Dendritic cell treated with granulocyte-macrophage colony-stimulating factor and Interleukin-4, amounts not matched to agents 40 ng/mL and 50 ng/mL, for 4 days (primary cell): Measurements from ENCODE around the gene RNF138.
"Not testable (repeated sequence)": the region's sequence is repeated elsewhere in the genome, so short reads cannot be mapped to it uniquely, and the experiment has no call there.

Experiments
- H3K27ac Mint-ChIP-seq: one replicate; pipeline ENCODE4 v1.8.0; 2022; ENCODE audit warnings: mild to moderate bottlenecking, mixed read lengths
- H3K27me3 Mint-ChIP-seq: one replicate; pipeline ENCODE4 v1.8.0; 2022; ENCODE audit warnings: mild to moderate bottlenecking, mixed read lengths
- H3K36me3 Mint-ChIP-seq: one replicate; pipeline ENCODE4 v1.8.0; 2022; ENCODE audit warnings: low read depth, mixed read lengths
- H3K4me1 Mint-ChIP-seq: one replicate; pipeline ENCODE4 v1.8.0; 2022; ENCODE audit warnings: low read depth, mixed read lengths
- H3K4me3 Mint-ChIP-seq: one replicate; pipeline ENCODE4 v1.8.0; 2022; ENCODE audit warnings: mild to moderate bottlenecking, moderate library complexity, mixed read lengths
- H3K9me3 Mint-ChIP-seq: one replicate; pipeline ENCODE4 v1.8.0; 2022; ENCODE audit warnings: mixed read lengths
- intact Hi-C: fragments of 100-400 bp; cut with micrococcal nuclease; formaldehyde crosslinking; loops from one replicate; pipeline ENCODE4 v1.15.0; 2022

The RNF138 gene

DNA sequence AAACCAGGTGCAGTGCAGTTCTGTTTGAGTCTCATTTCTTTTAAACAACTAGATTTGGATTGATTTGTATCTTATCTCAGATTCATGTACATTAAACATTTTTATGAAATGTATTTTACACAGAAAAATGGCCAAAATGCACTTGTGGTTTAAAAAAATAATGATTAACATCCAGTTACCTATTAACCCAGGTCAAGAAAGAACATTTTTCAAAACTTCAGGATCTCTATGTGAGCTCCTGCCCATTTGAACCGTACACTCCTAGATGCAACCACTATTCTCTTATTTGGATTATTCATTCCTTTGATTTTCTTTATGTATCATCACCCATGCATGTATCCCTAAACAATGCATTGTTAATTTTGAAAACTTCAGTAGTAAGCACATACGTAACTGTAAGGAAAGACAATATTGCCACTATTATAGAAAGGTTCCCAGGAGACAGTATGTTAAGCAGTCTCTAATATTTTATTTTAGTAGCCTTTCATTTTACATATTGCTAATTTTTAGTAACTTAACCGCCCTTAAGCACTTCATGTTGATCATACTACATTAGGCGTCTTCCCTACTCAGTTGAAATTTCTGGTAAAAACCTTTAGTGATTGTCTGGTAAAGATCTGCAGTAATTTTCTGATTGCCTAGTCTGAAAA, 22.7 kb downstream of the RNF138 start:
- no peaks in the 10 kb centered on the region for H3K9me3 Mint-ChIP-seq
- no peak overlapping the region for H3K4me3 Mint-ChIP-seq
- H3K4me1 Mint-ChIP-seq: peaks cover 14% of the 10 kb centered on the region
- intact Hi-C loops: no loop called here
- H3K36me3 Mint-ChIP-seq: peaks cover 72% of the 10 kb centered on the region
- no peaks in the 10 kb centered on the region for H3K27me3 Mint-ChIP-seq
- no peak overlapping the region for H3K27ac Mint-ChIP-seq

DNA sequence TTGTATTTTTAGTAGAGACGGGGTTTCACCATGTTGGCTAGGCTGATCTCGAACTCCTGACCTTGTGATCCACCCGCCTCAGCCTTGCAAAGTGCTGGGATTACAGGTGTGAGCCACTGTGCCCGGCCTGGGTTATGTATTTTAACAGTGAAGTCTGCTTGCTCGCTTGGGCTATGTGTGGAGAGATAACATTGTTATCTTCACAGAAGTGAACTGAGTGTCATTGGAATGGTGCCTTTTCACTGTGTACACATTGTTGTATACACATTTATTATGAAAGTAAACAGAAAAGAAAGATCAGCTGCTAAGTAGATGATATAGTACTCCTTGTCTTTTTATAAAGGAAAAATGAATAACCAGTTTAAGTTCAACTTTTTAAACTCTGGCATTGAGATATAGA, 30.4 kb downstream of the RNF138 start:
- peaks cover 73% of the 10 kb centered on the region for H3K36me3 Mint-ChIP-seq
- intact Hi-C loops: loop anchor here (10.0 kb wide), 1 partner anchor 257 kb away; no protein-coding TSS in a partner anchor
- H3K9me3 Mint-ChIP-seq: no peaks in the 10 kb centered on the region
- H3K4me3 Mint-ChIP-seq: no peak overlapping the region
- H3K27ac Mint-ChIP-seq: no peak overlapping the region
- H3K27me3 Mint-ChIP-seq: no peaks in the 10 kb centered on the region
- no peaks in the 10 kb centered on the region for H3K4me1 Mint-ChIP-seq

DNA sequence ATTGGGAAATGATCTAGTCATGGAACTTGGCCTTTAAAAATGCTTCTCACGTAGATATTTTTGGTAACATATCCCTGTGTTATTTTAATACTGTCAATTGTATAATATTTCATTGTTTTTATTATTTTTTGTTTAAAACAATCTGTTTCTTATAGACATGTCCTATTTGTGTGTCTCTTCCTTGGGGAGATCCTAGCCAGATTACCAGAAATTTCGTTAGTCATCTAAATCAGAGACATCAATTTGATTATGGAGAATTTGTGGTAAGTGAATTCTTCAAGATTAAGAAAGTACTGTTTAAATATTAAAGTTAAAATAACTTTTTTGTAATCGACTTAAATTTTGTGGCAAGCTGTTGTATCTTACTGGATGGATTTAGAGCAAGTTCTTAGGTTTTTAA, 34.9 kb downstream of the RNF138 start:
- H3K9me3 Mint-ChIP-seq: no peaks in the 10 kb centered on the region
- intact Hi-C loops: loop anchor here (10.0 kb wide), 1 partner anchor 262 kb away; no protein-coding TSS in a partner anchor
- H3K27ac Mint-ChIP-seq: no peak overlapping the region

DNA sequence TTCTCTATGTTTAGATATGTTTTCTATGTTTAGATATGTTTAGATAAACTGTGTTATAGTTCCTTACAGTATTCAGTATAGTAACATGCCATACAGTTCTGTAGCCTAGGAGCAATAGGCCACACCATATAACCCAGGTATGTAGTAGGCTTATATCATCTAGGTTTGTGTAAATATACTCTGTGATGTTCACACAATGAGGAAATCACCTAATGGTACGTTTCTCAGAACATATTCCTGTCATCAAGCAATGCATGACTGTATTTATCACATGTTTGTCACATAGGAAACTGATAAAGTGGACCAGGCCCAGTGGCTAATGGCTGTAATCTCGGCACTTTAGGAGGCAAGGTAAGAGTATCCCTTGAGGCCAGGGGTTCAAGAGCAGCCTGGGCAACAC, 44.0 kb downstream of the RNF138 start:
- Mint-ChIP-seq H3K27me3 (no peaks in the 10 kb centered on the region), H3K4me1 (no peaks in the 10 kb centered on the region), H3K36me3 (peaks cover 13% of the 10 kb centered on the region), H3K9me3 (no peaks in the 10 kb centered on the region), H3K27ac (no peak overlapping the region), H3K4me3 (no peak overlapping the region)
- intact Hi-C loops: no loop called here

More for the DNA sequence above, 34.9 kb downstream of the RNF138 start:
- H3K27me3 Mint-ChIP-seq: no peaks in the 10 kb centered on the region
- no peak overlapping the region for H3K4me3 Mint-ChIP-seq
- H3K4me1 Mint-ChIP-seq: no peaks in the 10 kb centered on the region
- peaks cover 56% of the 10 kb centered on the region for H3K36me3 Mint-ChIP-seq

DNA sequence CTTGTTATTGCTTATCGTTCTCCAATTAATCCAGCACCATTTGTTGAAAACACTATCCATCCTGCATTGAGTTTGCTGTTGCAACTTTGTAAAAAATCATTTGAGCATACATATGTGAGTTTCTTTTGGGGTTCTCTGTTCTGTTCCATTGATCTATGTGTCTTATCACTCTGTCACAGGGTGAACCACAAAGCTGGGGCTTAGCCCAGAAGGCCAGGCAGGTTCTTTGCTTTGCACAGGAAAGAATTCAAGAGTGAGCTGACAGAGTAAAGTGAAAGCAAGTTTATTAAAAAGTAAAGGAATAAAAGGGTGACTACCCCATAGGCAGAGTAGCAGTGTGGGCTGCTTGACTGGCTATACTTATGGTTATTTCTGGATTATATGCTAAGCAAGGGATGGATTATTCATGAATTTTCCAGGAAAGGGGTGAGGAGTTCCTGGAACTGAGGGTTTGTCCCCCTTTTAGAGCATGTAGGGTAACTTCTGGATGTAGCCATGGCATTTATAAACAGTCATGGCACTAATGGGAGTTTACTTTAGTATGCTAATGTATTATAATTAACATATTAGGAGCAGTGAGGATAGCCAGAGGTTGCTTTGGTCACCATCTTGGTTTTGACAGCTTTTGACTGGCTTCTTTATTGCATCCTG, 46.8 kb downstream of the RNF138 start:
- Mint-ChIP-seq H3K36me3 (no peaks in the 10 kb centered on the region), H3K4me3 (no peak overlapping the region), H3K4me1 (no peaks in the 10 kb centered on the region), H3K27me3 (no peaks in the 10 kb centered on the region), H3K9me3 (no peaks in the 10 kb centered on the region), H3K27ac (no peak overlapping the region)
- intact Hi-C loops: no loop called here

DNA sequence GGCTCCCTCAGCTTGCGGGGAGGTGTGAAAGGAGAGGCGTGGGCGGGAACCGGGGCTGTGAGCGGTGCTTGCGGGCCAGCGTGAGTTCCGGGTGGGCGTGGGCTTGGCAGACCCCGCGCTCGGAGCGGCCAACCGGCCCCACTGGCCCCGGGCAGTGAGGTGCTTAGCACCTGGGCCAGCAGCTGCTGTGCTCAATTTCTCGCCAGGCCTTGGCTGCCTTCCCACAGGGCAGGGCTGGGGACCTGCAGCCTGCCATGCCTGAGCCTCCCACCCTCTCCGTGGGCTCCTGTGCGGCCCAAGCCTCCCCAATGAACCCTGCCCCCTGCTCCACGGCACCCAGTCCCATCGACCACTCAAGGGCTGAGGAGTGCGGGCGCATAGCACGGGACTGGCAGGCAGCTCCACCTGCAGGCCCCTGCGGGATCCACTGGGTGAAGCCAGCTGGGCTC, 48.2 kb downstream of the RNF138 start:
- Mint-ChIP-seq H3K36me3 (no peaks in the 10 kb centered on the region), H3K4me1 (no peaks in the 10 kb centered on the region), H3K27me3 (no peaks in the 10 kb centered on the region), H3K9me3 (no peaks in the 10 kb centered on the region), H3K27ac (no peak overlapping the region), H3K4me3 (no peak overlapping the region)
- intact Hi-C loops: no loop called here

DNA sequence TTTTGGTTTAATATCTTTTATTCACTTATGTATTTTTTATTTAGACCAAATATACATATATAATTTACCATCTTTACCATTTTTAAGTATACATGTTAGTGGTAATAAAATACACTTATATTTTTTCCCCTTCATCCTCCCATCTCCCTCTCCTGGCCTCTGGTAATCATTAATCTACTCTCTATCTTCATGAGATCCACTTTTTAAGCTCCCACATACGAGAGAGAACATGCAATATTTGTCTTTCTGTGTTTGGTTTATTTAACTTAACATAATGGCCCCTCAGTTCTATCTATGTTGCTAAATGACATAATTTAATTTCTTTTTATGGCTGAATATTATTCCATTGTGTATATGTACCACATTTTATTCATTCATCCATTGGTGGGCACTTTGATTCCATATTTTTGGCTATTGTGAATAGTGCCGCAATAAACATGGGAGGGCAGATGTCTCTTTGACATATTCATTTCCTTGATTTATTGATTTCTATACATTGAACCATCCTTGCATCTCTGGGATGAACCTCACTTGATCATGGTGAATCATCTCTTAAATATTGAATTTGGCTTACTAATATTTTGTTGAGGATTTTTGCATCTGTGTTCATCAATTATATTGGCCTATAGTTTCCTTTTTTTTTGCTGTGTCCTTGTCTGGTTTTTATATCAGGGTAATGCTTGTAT, 56.7 kb downstream of the RNF138 start:
- Mint-ChIP-seq H3K36me3 (no peaks in the 10 kb centered on the region), H3K27me3 (no peaks in the 10 kb centered on the region), H3K4me3 (no peak overlapping the region), H3K4me1 (no peaks in the 10 kb centered on the region), H3K9me3 (peaks cover 12% of the 10 kb centered on the region), H3K27ac (no peak overlapping the region)
- intact Hi-C loops: no loop called here

DNA sequence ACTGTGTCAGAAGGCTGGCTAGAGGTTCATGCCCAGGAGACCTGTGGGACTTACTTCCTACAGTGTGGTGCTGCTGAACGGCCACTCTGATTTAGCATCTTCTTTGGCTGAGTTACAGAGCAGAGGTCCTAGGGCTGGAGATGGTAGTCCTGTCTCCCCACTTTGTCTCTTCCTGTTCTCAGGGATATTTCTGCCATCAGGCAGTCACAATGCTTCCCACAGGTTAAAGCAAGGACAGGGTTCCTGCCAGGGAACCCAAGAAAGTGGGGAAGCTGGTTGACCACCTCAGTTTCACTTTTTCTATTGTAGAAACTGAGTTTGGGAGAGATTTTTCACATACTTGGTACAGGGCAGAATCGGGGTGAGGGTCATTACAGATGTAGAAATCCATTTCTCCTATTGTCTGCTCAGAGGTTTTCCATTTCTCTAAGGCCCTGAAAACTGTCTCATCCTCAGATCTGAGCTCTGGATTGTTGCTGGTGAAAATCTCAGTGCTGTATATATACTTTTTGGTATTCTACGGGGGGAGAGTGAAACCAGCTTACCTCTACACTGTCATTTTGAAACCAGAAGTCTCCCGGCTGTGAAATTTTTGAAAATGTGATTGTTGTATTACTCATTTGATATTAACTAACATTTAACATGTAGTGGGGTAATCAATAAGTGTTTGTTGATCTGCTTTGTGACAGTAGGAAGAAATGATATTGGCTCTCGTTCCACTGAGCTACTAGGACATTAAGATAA, 61.2 kb downstream of the RNF138 start:
- peaks cover 12% of the 10 kb centered on the region for H3K9me3 Mint-ChIP-seq
- H3K4me3 Mint-ChIP-seq: no peak overlapping the region
- no peaks in the 10 kb centered on the region for H3K27me3 Mint-ChIP-seq
- no peak overlapping the region for H3K27ac Mint-ChIP-seq
- intact Hi-C loops: no loop called here
- H3K36me3 Mint-ChIP-seq: no peaks in the 10 kb centered on the region
- peaks cover 6% of the 10 kb centered on the region for H3K4me1 Mint-ChIP-seq

DNA sequence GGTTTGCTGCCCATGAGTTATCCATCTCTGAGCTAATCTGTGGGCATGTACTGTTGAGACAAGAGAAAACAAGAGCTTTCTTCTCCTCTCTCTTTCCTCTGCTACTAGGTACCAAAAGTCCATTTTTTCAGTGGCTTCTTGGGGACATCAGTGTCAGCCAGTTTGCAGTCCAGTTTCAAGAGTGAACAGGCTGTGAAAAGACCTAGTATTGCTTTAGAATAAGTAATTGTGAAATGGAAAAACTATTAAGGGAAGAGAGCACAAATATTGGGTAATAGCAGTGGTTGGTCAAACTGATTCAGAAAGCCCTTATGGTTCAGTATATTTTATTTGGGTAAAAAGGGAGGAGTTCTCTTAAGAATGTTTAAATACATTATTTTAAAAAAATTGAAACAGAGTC, 65.2 kb downstream of the RNF138 start:
- intact Hi-C loops: loop anchor here (5.0 kb wide), 1 partner anchor 315 kb away; the partner anchor contains the start of gene GAREM1
- peaks cover 7% of the 10 kb centered on the region for H3K27me3 Mint-ChIP-seq
- peaks cover 6% of the 10 kb centered on the region for H3K9me3 Mint-ChIP-seq
- no peaks in the 10 kb centered on the region for H3K36me3 Mint-ChIP-seq
- H3K4me3 Mint-ChIP-seq: no peak overlapping the region
- H3K4me1 Mint-ChIP-seq: peaks cover 13% of the 10 kb centered on the region
- no peak overlapping the region for H3K27ac Mint-ChIP-seq

DNA sequence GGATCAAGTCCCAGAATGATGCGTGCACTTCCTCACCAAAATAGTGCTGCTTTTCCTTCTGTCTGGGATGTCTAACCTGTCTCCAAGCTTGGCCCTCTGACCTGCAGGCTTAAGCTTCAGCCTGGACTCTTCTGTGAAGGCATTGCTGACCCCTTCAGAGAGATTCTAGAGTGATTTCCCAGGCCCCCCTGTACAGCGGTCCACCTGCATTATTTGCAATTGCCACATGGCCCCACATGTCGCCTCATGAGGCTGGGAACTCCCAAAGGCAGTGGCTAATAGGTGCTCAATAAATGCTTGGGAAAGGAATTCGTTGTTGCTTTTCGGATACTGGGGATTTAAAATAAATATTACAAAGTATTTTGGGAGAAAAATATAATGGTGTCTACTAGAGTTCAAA, 65.9 kb downstream of the RNF138 start:
- Mint-ChIP-seq H3K9me3 (no peaks in the 10 kb centered on the region), H3K4me1 (peaks cover 13% of the 10 kb centered on the region), H3K27me3 (peaks cover 7% of the 10 kb centered on the region), H3K36me3 (no peaks in the 10 kb centered on the region), H3K27ac (no peak overlapping the region), H3K4me3 (no peak overlapping the region)
- intact Hi-C loops: loop anchor here (5.0 kb wide), 1 partner anchor 315 kb away; the partner anchor contains the start of gene GAREM1

DNA sequence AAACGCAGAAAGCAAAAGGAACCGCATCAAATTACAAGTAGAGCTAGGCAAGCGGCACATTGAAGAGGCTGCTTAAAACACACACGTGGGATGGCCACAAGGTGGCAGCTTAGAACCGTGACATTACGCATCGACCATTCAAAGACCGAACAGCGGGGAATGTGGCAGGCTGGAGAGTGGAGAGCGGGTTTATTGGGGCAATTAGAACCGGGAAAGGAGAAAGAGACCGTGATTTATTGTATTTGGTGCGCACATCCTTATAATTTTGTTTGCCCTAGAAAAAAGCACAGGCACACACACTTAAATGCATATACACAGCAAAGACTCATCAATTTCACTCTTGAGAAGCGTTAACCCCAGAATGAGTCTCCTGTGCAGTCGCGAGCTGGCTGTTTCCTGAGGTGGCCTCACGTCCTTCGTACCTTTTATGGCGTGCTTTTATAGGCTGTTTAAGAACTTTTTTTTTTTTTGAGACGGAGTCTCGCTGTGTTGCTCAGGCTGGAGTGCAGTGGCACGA, 66.5 kb downstream of the RNF138 start:
- H3K9me3 Mint-ChIP-seq: no peaks in the 10 kb centered on the region
- H3K36me3 Mint-ChIP-seq: no peaks in the 10 kb centered on the region
- H3K27me3 Mint-ChIP-seq: peaks cover 7% of the 10 kb centered on the region
- peaks cover 13% of the 10 kb centered on the region for H3K4me1 Mint-ChIP-seq
- H3K4me3 Mint-ChIP-seq: peak overlapping the region; percentile 61
- intact Hi-C loops: loop anchor here (1.0 to 5.0 kb wide), 2 partner anchors 314 to 394 kb away; partner anchors contain the start of gene GAREM1
- no peak overlapping the region for H3K27ac Mint-ChIP-seq

DNA sequence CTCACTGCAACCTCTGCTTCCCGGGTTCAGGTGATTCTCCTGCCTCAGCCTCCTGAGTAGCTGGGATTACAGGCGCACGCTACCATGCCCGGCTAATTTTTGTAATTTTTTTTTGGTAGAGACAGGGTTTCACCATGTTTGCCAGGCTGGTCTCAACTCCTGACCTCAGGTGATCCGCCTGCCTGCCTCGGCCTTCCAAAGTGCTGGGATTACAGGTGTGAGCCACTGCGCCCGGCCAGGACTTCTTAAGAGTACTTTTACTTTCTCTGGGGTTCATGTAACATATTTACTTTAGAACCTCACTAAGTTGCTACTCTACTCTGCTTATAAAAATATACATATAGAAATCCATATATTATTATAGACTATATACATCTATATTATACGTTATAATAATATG, 67.0 kb downstream of the RNF138 start:
- not testable (repeated sequence) for H3K27ac Mint-ChIP-seq, H3K4me3 Mint-ChIP-seq, H3K9me3 Mint-ChIP-seq, H3K36me3 Mint-ChIP-seq, H3K27me3 Mint-ChIP-seq
- peaks cover 13% of the 10 kb centered on the region for H3K4me1 Mint-ChIP-seq
- intact Hi-C loops: loop anchor here (1.0 to 5.0 kb wide), 2 partner anchors 314 to 394 kb away; partner anchors contain the start of gene GAREM1

DNA sequence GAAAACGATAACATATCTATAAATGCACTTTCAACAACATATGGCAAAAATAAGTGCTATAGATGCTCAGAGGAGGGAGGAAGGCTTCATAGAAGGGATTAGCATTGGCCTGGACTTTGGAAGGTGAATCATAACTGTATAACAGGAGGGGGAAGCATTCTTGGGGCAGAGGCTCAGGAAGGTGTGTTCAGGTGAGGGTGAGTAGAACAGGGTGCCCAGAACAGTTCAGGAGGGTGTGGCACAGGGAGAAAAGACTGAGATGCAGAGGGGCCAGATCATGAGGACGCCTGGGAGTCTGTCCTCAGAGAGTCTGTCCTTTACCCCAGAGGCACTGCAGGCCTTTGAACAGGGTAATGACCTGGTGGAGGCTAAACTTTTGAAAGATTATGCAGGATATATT, 68.9 kb downstream of the RNF138 start:
- H3K36me3 Mint-ChIP-seq: no peaks in the 10 kb centered on the region
- H3K27ac Mint-ChIP-seq: no peak overlapping the region
- no peak overlapping the region for H3K4me3 Mint-ChIP-seq
- intact Hi-C loops: loop anchor here (5.0 kb wide), 1 partner anchor 127 kb away; no protein-coding TSS in a partner anchor
- H3K9me3 Mint-ChIP-seq: no peaks in the 10 kb centered on the region
- peaks cover 13% of the 10 kb centered on the region for H3K4me1 Mint-ChIP-seq
- H3K27me3 Mint-ChIP-seq: peaks cover 7% of the 10 kb centered on the region
